ENCODE data around the gene FOXO6. TPM values are rescaled to one million over a fixed set of nuclear protein-coding genes. Genes with fewer than 3 reads are reported as not detected.

FOXO6 gene
- total RNA-seq, 2 experiments from 2014 or later: 0.20 TPM; not detected in 1

- Mint-ChIP-seq H3K27me3 (no peaks in the 10 kb centered on the region), H3K4me1 (no peaks in the 10 kb centered on the region), H3K9me3 (no peaks in the 10 kb centered on the region), H3K4me3 (no peak overlapping the region), H3K36me3 (ENCODE audit: low read depth) (no peaks in the 10 kb centered on the region), H3K27ac (no peak overlapping the region)
- no peak for DNase-seq
- POLR2A ChIA-PET: interaction anchor here (0.9 kb wide), 1 partner anchor 157 kb away, joined by 4 read pairs; no protein-coding TSS in a partner anchor
- CTCF ChIA-PET: interaction anchor here (1.2 to 3.0 kb wide), 5 partner anchors 13 to 136 kb away, joined by 3 to 15 read pairs (median 4); no protein-coding TSS in a partner anchor
Observed at GRCh38 chr1:41418857-41419583, 57.8 kb downstream of the FOXO6 start.

- no peaks in the 10 kb centered on the region for H3K36me3 Mint-ChIP-seq (ENCODE audit: low read depth)
- POLR2A ChIA-PET: no interaction called here
- H3K4me3 Mint-ChIP-seq: no peak overlapping the region
- no peak for DNase-seq
- CTCF ChIA-PET: interaction anchor here (1.4 to 3.0 kb wide), 3 partner anchors 12 to 137 kb away, joined by 3 to 10 read pairs (median 4); no protein-coding TSS in a partner anchor
- no peaks in the 10 kb centered on the region for H3K9me3 Mint-ChIP-seq
- no peaks in the 10 kb centered on the region for H3K4me1 Mint-ChIP-seq
- H3K27me3 Mint-ChIP-seq: no peaks in the 10 kb centered on the region
- H3K27ac Mint-ChIP-seq: no peak overlapping the region
Observed at GRCh38 chr1:41419584-41420295, 58.5 kb downstream of the FOXO6 start.

GRCh38 chr1:41420351-41420750 lies 59.1 kb downstream of the FOXO6 start:
- H3K36me3 Mint-ChIP-seq (ENCODE audit: low read depth): no peaks in the 10 kb centered on the region
- no peak overlapping the region for H3K4me3 Mint-ChIP-seq
- no peaks in the 10 kb centered on the region for H3K9me3 Mint-ChIP-seq
- H3K4me1 Mint-ChIP-seq: no peaks in the 10 kb centered on the region
- DNase-seq: no peak
- no peak overlapping the region for H3K27ac Mint-ChIP-seq
- ChIA-PET CTCF (interaction anchor here (1.3 to 1.5 kb wide), 3 partner anchors 12 to 138 kb away, joined by 3 to 4 read pairs (median 4); no protein-coding TSS in a partner anchor), POLR2A (no interaction called here)
- H3K27me3 Mint-ChIP-seq: no peaks in the 10 kb centered on the region

GRCh38 chr1:41420860-41421259 lies 59.6 kb downstream of the FOXO6 start:
- ChIA-PET CTCF (interaction anchor here (0.7 to 1.5 kb wide), 3 partner anchors 87 to 138 kb away, joined by 3 to 4 read pairs (median 4); no protein-coding TSS in a partner anchor), POLR2A (no interaction called here)
- Mint-ChIP-seq H3K27ac (no peak overlapping the region), H3K9me3 (no peaks in the 10 kb centered on the region), H3K4me3 (no peak overlapping the region), H3K27me3 (no peaks in the 10 kb centered on the region), H3K4me1 (no peaks in the 10 kb centered on the region), H3K36me3 (ENCODE audit: low read depth) (no peaks in the 10 kb centered on the region)
- no peak for DNase-seq

GRCh38 chr1:41422306-41422705 lies 61.1 kb downstream of the FOXO6 start:
- H3K27me3 Mint-ChIP-seq: no peaks in the 10 kb centered on the region
- POLR2A ChIA-PET: no interaction called here
- no peak for DNase-seq
- no peak overlapping the region for H3K27ac Mint-ChIP-seq
- no peaks in the 10 kb centered on the region for H3K9me3 Mint-ChIP-seq
- CTCF ChIA-PET: no interaction called here
- no peaks in the 10 kb centered on the region for H3K4me1 Mint-ChIP-seq
- no peaks in the 10 kb centered on the region for H3K36me3 Mint-ChIP-seq (ENCODE audit: low read depth)
- no peak overlapping the region for H3K4me3 Mint-ChIP-seq

GRCh38 chr1:41423511-41424191 lies 62.4 kb downstream of the FOXO6 start:
- no peak for DNase-seq
- Mint-ChIP-seq H3K36me3 (ENCODE audit: low read depth) (no peaks in the 10 kb centered on the region), H3K9me3 (no peaks in the 10 kb centered on the region), H3K27me3 (no peaks in the 10 kb centered on the region), H3K4me3 (no peak overlapping the region), H3K4me1 (no peaks in the 10 kb centered on the region), H3K27ac (no peak overlapping the region)
- CTCF ChIA-PET: no interaction called here
- POLR2A ChIA-PET: no interaction called here

GRCh38 chr1:41424581-41425118 lies 63.4 kb downstream of the FOXO6 start:
- CTCF ChIA-PET: no interaction called here
- Mint-ChIP-seq H3K27me3 (peaks cover 3% of the 10 kb centered on the region), H3K36me3 (ENCODE audit: low read depth) (no peaks in the 10 kb centered on the region), H3K4me3 (no peak overlapping the region), H3K9me3 (no peaks in the 10 kb centered on the region), H3K4me1 (no peaks in the 10 kb centered on the region), H3K27ac (no peak overlapping the region)
- POLR2A ChIA-PET: no interaction called here
- DNase-seq: no peak

GRCh38 chr1:41425369-41425768 lies 64.1 kb downstream of the FOXO6 start:
- Mint-ChIP-seq H3K36me3 (ENCODE audit: low read depth) (no peaks in the 10 kb centered on the region), H3K4me1 (no peaks in the 10 kb centered on the region), H3K9me3 (no peaks in the 10 kb centered on the region), H3K27ac (no peak overlapping the region), H3K27me3 (peaks cover 3% of the 10 kb centered on the region), H3K4me3 (no peak overlapping the region)
- ChIA-PET CTCF (no interaction called here), POLR2A (no interaction called here)
- no peak for DNase-seq

GRCh38 chr1:41426201-41426890 lies 65.1 kb downstream of the FOXO6 start:
- no peaks in the 10 kb centered on the region for H3K36me3 Mint-ChIP-seq (ENCODE audit: low read depth)
- H3K27ac Mint-ChIP-seq: no peak overlapping the region
- H3K4me1 Mint-ChIP-seq: no peaks in the 10 kb centered on the region
- no peak overlapping the region for H3K4me3 Mint-ChIP-seq
- ChIA-PET POLR2A (no interaction called here), CTCF (no interaction called here)
- H3K27me3 Mint-ChIP-seq: peaks cover 3% of the 10 kb centered on the region
- no peak for DNase-seq
- H3K9me3 Mint-ChIP-seq: no peaks in the 10 kb centered on the region

- no peaks in the 10 kb centered on the region for H3K4me1 Mint-ChIP-seq
- CTCF ChIA-PET: no interaction called here
Observed at GRCh38 chr1:41427122-41427913, 66.1 kb downstream of the FOXO6 start.

GRCh38 chr1:41427916-41428737 lies 66.9 kb downstream of the FOXO6 start:
- Mint-ChIP-seq H3K36me3 (ENCODE audit: low read depth) (no peaks in the 10 kb centered on the region), H3K4me1 (no peaks in the 10 kb centered on the region), H3K9me3 (no peaks in the 10 kb centered on the region), H3K4me3 (no peak overlapping the region), H3K27me3 (peaks cover 4% of the 10 kb centered on the region), H3K27ac (no peak overlapping the region)
- ChIA-PET CTCF (interaction anchor here (0.6 kb wide), 1 partner anchor 327 kb away, joined by 5 read pairs; no protein-coding TSS in a partner anchor), POLR2A (no interaction called here)
- DNase-seq: no peak

More at GRCh38 chr1:41427122-41427913, 66.1 kb downstream of the FOXO6 start:
- peaks cover 3% of the 10 kb centered on the region for H3K27me3 Mint-ChIP-seq
- POLR2A ChIA-PET: no interaction called here
- no peaks in the 10 kb centered on the region for H3K36me3 Mint-ChIP-seq (ENCODE audit: low read depth)
- H3K9me3 Mint-ChIP-seq: no peaks in the 10 kb centered on the region
- H3K4me3 Mint-ChIP-seq: no peak overlapping the region
- DNase-seq: no peak
- no peak overlapping the region for H3K27ac Mint-ChIP-seq
